Smooth muscle cell (in vitro differentiated cells): ENCODE measurements around the gene PER3. TPM values are rescaled to one million over a fixed set of nuclear protein-coding genes. Genes with fewer than 3 reads are reported as not detected.

Experiments
- DNase-seq: peaks from one replicate; lab custom pipeline; 2025; ENCODE audit not compliant: unreplicated experiment; lab: John Stamatoyannopoulos, UW
- H2AFZ ChIP-seq: fragments of 200-600 bp; sonication (generic); 2 replicates; pipeline ENCODE4 v1.6.0; 2016; ENCODE audit warnings: antibody characterized with exemption, low read depth, mild to moderate bottlenecking
- H3F3A ChIP-seq: fragments of 200-600 bp; sonication (generic); 2 replicates; pipeline ENCODE4 v1.6.0; 2017; ENCODE audit warnings: antibody characterized with exemption, low read depth
- H3K27ac ChIP-seq: fragments of 200-600 bp; sonication (generic); 2 replicates; pipeline ENCODE4 v1.5.1; 2016; ENCODE audit warnings: low read depth, mild to moderate bottlenecking
- H3K27me3 ChIP-seq: fragments of 200-600 bp; sonication (generic); 2 replicates; pipeline ENCODE4 v1.6.1; 2016; ENCODE audit warnings: low read depth, mild to moderate bottlenecking
- H3K36me3 ChIP-seq: fragments of 200-600 bp; sonication (generic); 2 replicates; pipeline ENCODE4 v1.5.1; 2016; ENCODE audit warnings: low read depth
- H3K4me1 ChIP-seq: fragments of 200-600 bp; sonication (generic); 2 replicates; pipeline ENCODE4 v1.5.1; 2016; ENCODE audit warnings: low read depth
- H3K4me2 ChIP-seq: fragments of 200-600 bp; sonication (generic); 2 replicates; pipeline ENCODE4 v1.6.0; 2016; ENCODE audit warnings: mild to moderate bottlenecking
- H3K4me3 ChIP-seq: fragments of 200-600 bp; sonication (generic); 2 replicates; pipeline ENCODE4 v1.5.1; 2016; ENCODE audit warnings: mild to moderate bottlenecking
- H3K79me2 ChIP-seq: fragments of 200-600 bp; sonication (generic); 2 replicates; pipeline ENCODE4 v1.6.0; 2016; ENCODE audit warnings: low read depth, mild to moderate bottlenecking
- H3K9ac ChIP-seq: fragments of 200-600 bp; sonication (generic); 2 replicates; pipeline ENCODE4 v1.6.0; 2016; ENCODE audit warnings: low read depth
- H3K9me3 ChIP-seq: fragments of 200-600 bp; sonication (generic); replicated peaks from 2 replicates; pipeline ENCODE4 v1.5.1; 2016; ENCODE audit warnings: low read depth
- H4K20me1 ChIP-seq: fragments of 200-600 bp; sonication (generic); 2 replicates; pipeline ENCODE4 v1.6.0; 2016; ENCODE audit warnings: low read depth
- CTCF ChIP-seq: fragments of 200-600 bp; sonication (generic); IDR thresholded peaks from 2 replicates; pipeline ENCODE4 v1.5.1; 2017; ENCODE audit warnings: borderline replicate concordance, mild to moderate bottlenecking, antibody characterized with exemption; ENCODE audit not compliant: insufficient read depth, poor library complexity, severe bottlenecking
- WGBS: methylation state at CpG from one replicate; pipeline ENCODE4 v1.1.7; 2016; ENCODE audit warnings: low lambda C conversion rate; 5-methylcytosine and 5-hydroxymethylcytosine counted together
- polyA plus RNA-seq: library from polyadenylated mRNA; unstranded; fragments of >200 nt; fragmentation: Nextera tagmentation; extraction: Ambion mirVana; gene quantifications from 2 replicates; pipeline ENCODE4 v1.2.1, GENCODE V29; 2016
- total RNA-seq: library from RNA; depleted of rRNA; stranded (reverse); fragments of >200 nt; gene quantifications from 2 replicates; pipeline ENCODE4 v1.2.3, GENCODE V29; 2014

The PER3 gene
- total RNA-seq (13.2 and 15.5 TPM in 2 replicates), polyA plus RNA-seq (5.9 and 8.7 TPM in 2 replicates)

DNA sequence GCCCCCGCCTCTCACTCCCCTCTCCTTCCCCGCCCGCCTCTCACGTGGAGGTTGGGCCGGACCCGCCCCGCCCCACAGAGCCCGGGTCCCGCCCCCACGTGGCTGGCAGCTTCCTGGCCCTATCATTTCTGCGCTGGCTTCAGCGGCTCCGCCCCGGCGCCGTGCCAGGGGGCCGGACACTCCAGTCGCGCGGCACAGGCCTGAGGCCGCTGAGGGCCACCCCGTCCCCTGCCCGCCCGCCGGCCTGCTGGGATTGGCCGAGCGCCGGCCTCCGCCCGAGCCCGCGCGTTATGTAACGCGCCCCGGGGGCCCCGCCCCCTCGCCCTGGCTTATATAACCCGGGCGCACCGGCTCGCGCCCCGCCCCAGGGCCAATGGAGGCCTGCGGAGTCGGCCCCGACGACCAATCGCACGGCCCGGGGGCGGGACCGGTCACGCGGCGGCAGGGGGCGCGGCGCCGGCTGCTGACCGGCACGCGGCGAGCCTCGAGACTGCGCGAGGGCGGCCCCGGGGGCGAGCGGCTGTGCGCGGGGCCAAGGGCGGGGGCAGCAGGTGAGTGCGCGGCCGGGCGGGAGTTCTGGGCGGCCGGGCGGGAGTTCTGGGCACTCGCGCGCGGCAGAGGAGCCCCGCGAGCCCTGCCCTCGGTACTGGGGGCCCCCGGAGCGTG, at the start of gene PER3:
Gene PER3, plus strand, starts transcription at position 466 of the 666 bp plus-strand sequence. CDS start 587 bp downstream, outside the sequence.
- Histone ChIP-seq H3K4me3 (peak within 1 kb of the TSS; percentile 65), H3K27me3 (no peaks in the 10 kb centered on the region), H3K36me3 (no peaks in the 10 kb centered on the region), H4K20me1 (peaks cover 5% of the 10 kb centered on the region), H3K27ac (no peak within 1 kb of the TSS), H2AFZ (no peak within 1 kb of the TSS), H3K4me1 (no peaks in the 10 kb centered on the region), H3K9ac (peak within 1 kb of the TSS; percentile 39), H3K79me2 (no peaks in the 10 kb centered on the region), H3K9me3 (no peaks in the 10 kb centered on the region), H3F3A (peaks cover 17% of the 10 kb centered on the region), H3K4me2 (peak within 1 kb of the TSS; percentile 97)
- TF ChIP-seq CTCF, result no peak
- 0% methylated on average over 14 of the region's 90 CpGs for WGBS
- DNase-seq, result peak; percentile 88

DNA sequence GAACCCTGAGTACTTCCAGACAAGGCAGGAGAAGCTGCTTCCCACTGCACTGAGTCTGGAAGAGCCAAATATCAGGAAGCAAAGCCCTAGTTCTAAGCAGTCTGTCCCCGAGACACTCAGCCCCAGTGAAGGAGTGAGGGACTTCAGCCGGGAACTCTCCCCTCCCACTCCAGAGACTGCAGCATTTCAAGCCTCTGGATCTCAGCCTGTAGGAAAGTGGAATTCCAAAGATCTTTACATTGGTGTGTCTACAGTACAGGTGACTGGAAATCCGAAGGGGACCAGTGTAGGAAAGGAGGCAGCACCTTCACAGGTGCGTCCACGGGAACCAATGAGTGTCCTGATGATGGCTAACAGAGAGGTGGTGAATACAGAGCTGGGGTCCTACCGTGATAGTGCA, 46.0 kb upstream of the PER3 start:
- H3K4me2 ChIP-seq, result no peak overlapping the region
- WGBS, result 95% methylated on average over 6 of the region's 6 CpGs
- H2AFZ ChIP-seq, result no peak overlapping the region

DNA sequence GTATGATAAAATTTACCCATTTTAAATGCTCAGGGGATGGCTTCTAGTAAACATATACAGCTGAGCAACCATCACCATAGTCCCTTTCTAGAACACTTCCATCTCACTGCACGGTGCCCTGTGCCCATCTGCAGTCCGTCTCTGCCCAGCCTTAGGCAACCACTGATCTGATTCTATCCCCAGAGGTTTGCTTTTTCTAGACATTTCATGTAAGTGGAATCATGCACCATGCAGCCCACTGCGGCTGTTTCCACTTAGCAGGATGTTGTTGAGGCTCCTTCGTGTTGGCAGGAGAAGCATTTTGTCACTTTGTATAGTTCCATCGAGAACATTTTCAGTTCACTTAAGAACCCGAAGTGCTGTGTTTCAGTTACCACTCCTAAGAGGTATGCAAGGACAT, 40.7 kb upstream of the PER3 start:
- H3K9ac ChIP-seq, result no peak overlapping the region
- no peak overlapping the region for H3K27ac ChIP-seq
- H3K79me2 ChIP-seq, result no peaks in the 10 kb centered on the region
- no peaks in the 10 kb centered on the region for H3K36me3 ChIP-seq
- H3K4me3 ChIP-seq, result no peak overlapping the region
- no peaks in the 10 kb centered on the region for H3K4me1 ChIP-seq
- WGBS, result 95% methylated on average over 6 of the region's 6 CpGs
- H4K20me1 ChIP-seq, result no peaks in the 10 kb centered on the region
- no peaks in the 10 kb centered on the region for H3K9me3 ChIP-seq
- H3K27me3 ChIP-seq, result no peaks in the 10 kb centered on the region
- H3F3A ChIP-seq, result no peaks in the 10 kb centered on the region
- DNase-seq, result no peak
- no peak overlapping the region for H3K4me2 ChIP-seq
- no peak overlapping the region for H2AFZ ChIP-seq
- no peak for TF ChIP-seq CTCF

More for the DNA sequence above, 46.0 kb upstream of the PER3 start:
- Histone ChIP-seq H3K9me3 (no peaks in the 10 kb centered on the region), H3K4me3 (no peak overlapping the region), H3K4me1 (no peaks in the 10 kb centered on the region), H4K20me1 (no peaks in the 10 kb centered on the region), H3K79me2 (no peaks in the 10 kb centered on the region), H3K27me3 (no peaks in the 10 kb centered on the region), H3K27ac (no peak overlapping the region), H3K9ac (no peak overlapping the region), H3K36me3 (no peaks in the 10 kb centered on the region), H3F3A (no peaks in the 10 kb centered on the region)
- no peak for TF ChIP-seq CTCF
- no peak for DNase-seq

DNA sequence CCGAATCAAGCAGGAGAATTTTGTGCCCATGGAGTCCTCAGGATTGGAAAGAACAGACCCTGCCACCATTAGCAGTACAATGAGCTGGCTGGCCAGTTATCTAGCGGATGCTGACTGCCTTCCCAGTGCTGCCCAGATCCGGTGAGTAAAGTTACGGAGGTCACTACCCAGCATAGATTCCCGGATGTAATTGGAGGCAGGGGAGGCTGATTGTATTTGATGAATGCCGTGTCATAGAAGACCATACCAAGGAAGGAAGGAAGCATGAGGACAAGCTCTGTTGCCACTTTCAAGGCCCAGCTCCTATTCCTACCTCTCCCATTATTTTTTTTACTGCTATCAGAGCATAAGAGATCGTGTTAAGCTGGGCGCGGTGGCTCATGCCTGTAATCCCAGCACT, 39.2 kb upstream of the PER3 start:
- Histone ChIP-seq H3K79me2 (no peaks in the 10 kb centered on the region), H3K4me3 (no peak overlapping the region), H3K27me3 (no peaks in the 10 kb centered on the region), H2AFZ (no peak overlapping the region), H3K4me2 (no peak overlapping the region), H4K20me1 (no peaks in the 10 kb centered on the region), H3K4me1 (no peaks in the 10 kb centered on the region), H3K9me3 (no peaks in the 10 kb centered on the region), H3K27ac (no peak overlapping the region), H3K9ac (no peak overlapping the region), H3K36me3 (no peaks in the 10 kb centered on the region), H3F3A (no peaks in the 10 kb centered on the region)
- TF ChIP-seq CTCF, result no peak
- WGBS, result 97% methylated on average over 9 of the region's 9 CpGs
- DNase-seq, result no peak
